HG03439 (cell line): ENCODE measurements around the gene PRR33.
"Not testable (repeated sequence)": the region's sequence is repeated elsewhere in the genome, so short reads cannot be mapped to it uniquely, and the experiment has no call there.

Source experiments
- ATAC-seq: cut with Tn5 transposase; IDR thresholded peaks from one replicate; pipeline ENCODE4 v1.9.1; 2021; ENCODE audit warnings: mild to moderate bottlenecking, moderate library complexity; ENCODE audit not compliant: unreplicated experiment

The PRR33 gene

DNA sequence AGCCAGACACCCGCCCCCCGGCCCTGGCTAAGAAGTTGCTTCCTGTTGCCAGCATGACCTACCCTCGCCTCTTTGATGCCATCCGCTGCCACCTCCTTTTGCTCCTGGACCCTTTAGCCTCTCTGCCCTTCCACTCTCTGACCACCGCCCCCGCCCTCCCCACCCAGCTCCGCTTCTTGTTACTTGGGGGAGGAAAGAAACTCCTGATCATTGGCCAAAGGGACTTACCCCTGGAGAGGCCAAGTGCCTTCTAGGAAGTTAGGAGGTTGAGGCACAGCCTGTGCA lies at the start of gene PRR33:
Gene PRR33, minus strand, starts transcription at position 65 of the 285 bp plus-strand sequence. CDS start 1,311 bp downstream, outside the sequence.
- ATAC-seq = no peak

DNA sequence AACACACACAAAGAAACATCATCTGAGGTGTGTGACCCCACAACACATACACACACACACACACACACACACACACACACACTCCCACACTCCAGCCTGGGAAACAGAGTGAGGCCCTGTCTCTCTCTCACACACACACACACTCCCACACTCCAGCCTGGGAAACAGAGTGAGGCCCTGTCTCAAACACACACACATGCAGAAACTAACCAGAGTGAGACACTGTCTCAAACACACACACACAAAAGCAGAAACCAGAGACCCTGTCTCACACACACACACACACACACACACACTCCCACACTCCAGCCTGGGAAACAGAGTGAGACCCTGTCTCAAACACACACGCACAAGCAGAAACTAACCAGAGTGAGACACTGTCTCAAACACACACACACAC lies 48.1 kb upstream of the PRR33 start:
- not testable (repeated sequence) for ATAC-seq

- no peak for ATAC-seq
Measured at GRCh38 chr11:1939006-1939625, 47.4 kb upstream of the PRR33 start.

- ATAC-seq = no peak
Measured at GRCh38 chr11:1938343-1939005, 46.8 kb upstream of the PRR33 start.

GRCh38 chr11:1937616-1938342 lies 46.1 kb upstream of the PRR33 start:
- ATAC-seq = no peak

DNA sequence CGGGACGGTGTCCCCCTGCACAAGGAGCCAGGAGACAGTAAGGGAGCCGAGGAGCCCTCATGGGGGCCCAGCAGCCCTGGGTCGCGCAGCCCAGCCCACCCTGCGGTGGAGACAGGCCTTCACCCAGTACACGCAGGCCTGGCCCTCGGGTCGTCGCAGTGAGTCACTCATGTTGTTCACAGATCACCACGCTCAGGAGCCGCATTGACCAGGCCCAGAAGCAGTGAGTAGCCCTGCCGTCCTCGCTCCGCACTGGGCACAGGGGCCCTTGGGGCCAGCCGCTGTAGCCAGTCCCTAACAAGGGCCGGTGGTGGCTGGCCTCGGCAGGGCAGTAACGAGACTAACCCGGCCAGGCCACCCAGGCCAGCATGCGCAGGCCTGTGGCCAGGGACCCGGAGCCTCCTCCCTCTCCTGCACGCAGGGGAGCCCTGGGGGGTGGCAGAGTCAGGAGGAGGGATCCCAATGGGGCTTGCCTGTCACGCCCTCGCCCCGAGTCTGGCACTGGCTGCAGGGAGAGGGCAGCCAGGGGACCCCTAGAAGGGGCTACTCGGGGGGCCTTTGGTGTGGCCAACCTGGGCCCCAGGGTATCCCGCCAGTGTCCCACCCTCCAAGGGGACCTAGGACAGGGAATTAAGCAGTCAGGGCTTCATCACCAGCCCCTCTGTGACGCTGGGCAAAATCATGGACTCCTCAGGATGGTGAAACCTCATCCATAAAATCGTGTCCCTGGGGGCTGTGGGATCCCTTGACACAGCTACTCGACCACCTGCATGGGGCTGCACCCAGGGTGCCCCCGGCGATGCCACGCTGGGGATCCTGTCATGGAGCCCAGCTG lies 45.3 kb upstream of the PRR33 start:
- ATAC-seq = no peak

DNA sequence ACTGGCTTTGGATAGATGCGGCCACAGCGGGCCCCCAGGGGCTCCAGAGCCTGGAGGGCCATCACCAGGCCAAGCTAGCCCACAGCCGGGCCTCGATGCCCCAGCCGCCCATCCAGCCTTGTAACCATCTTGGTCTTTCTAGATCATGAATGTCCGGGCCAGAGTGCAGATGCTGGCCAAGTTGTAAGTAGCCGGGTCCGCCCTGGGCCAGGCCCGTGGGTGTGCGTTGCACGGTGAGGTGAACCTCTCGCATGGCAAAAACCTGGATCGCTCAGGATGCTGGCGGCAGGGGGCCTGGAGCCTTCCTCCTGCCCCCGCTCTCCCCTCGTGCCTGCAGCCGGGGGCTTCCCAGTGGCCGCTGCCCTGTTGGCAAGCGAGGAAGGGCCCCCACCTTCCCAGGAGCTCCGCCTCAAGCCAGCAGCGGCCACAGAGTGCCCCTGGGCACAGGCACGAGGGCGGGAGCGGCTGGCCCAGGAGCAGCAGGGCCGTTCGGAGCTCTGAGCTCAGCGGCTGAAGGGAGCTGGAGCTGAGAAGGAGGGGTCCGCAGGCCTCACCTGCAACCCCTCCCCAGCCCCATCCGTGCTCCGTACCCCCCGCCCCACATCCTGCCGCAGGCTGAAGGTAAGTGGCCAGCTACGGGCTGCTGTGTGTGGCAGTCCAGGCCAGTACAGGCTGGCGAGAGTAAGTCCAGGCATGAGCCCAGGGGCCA lies 44.5 kb upstream of the PRR33 start:
- ATAC-seq = no peak

GRCh38 chr11:1935156-1936071 lies 43.7 kb upstream of the PRR33 start:
- no peak for ATAC-seq

- ATAC-seq = no peak
Measured at GRCh38 chr11:1934335-1935155, 42.9 kb upstream of the PRR33 start.

- ATAC-seq = no peak
Measured at GRCh38 chr11:1933416-1934334, 42.0 kb upstream of the PRR33 start.

- no peak for ATAC-seq
Measured at GRCh38 chr11:1932681-1933080, 41.0 kb upstream of the PRR33 start.

- no peak for ATAC-seq
Measured at GRCh38 chr11:1932105-1932480, 40.4 kb upstream of the PRR33 start.

DNA sequence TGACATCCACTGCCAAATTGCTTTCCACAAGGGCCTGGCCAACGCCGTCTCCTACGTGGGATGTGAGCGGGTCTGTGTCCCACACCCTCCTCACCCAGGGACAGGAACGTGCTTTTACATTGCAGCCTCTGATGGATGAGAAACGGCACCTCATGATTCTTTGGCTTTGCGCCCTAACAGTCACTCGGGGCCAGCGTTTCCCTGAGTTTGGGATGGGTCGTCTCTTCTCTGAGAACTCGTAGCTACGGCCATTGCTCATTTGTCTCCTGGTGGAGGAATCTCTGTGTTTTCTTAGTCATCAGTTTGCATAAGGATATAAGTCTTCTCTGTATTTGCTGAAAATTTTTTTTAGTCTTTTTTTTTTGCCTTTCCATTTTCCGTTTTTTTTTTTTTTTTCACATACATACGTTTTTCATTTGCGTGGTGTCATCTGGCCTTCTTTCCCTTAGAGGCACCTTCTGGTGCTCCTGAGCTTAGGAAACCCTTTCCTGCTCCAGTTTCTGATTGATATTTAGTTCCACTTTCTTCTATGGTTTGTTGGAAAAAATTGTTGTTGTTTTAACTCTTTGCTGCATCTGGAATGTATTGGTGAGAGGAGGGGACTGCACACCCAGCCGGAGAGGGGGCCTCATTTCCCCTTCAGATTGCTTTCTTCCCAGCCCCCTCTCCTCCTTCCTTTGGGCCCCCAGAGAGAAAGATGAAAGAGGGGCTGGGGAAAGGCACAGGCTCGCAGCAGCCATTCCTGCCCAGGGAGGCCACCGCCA lies 39.8 kb upstream of the PRR33 start:
- ATAC-seq = no peak

GRCh38 chr11:1930462-1930830 lies 38.8 kb upstream of the PRR33 start:
- no peak for ATAC-seq

- ATAC-seq = no peak
Measured at GRCh38 chr11:1929621-1930461, 38.1 kb upstream of the PRR33 start.

DNA sequence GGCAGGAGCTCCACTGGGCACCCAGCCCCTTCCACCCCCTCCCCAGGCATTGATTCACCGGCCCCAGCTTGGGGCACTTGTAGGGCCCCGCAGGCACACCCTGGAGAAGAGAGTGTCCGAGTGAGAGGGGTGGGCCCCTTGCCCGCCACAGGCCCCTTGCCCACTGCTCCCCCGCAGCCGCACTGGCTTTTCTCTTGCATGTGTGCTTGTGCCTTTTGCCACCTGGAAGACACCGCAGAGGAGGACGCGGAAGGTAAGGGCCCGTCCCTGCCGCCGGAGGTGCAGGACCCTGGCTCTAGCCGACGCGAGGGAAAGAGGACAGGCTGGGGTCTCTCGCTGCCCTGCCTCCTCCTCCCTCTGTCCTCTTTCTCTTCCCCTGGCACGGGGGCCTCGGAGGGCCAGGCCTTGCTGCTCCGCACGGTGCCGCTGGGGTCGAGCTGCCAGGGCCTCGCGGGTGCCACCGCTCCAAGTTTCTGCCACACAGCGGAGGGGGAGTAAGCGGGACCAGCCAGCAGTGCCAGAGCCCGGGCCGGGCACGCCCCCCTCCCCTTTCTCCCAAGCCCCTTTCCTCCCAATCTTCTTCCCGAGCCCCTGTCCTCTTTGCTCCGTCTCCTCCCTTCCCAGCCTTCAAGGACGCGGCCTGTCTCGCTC lies 37.3 kb upstream of the PRR33 start:
- no peak for ATAC-seq
